ENCODE results near the gene ZHX3.

Gene ZHX3

GRCh38 chr20:41293269-41294037 lies 24.1 kb downstream of the ZHX3 start:
- no peak for DNase-seq

GRCh38 chr20:41290804-41291389 lies 26.6 kb downstream of the ZHX3 start:
- no peak for DNase-seq

GRCh38 chr20:41287327-41287726 lies 30.2 kb downstream of the ZHX3 start:
- no peak for DNase-seq

GRCh38 chr20:41286240-41286851 lies 31.2 kb downstream of the ZHX3 start:
- no peak for DNase-seq

- no peak for DNase-seq
Measured at GRCh38 chr20:41279546-41280225, 37.8 kb downstream of the ZHX3 start.

- no peak for DNase-seq
Measured at GRCh38 chr20:41278936-41279335, 38.6 kb downstream of the ZHX3 start.

DNA sequence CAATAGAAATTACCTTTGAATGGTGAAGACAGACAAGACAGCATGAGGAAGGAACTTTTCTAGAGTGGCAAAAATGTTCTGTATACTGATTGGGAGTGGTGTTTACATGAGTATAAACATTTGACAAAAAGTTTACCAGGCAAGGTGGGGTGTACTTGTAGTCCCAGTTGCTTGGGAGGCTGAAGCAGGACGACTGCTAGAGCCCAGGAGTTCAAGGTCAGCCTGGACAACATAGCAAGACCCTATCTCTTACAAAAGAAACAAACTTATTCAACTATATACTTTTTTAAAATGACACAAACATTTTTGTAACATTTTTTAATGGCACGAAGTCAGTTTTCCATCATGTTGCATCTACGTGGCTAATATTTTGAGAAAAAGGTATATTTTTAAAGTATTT lies 40.5 kb downstream of the ZHX3 start:
- DNase-seq = no peak

- no peak for DNase-seq
Measured at GRCh38 chr20:41276317-41276751, 41.2 kb downstream of the ZHX3 start.

DNA sequence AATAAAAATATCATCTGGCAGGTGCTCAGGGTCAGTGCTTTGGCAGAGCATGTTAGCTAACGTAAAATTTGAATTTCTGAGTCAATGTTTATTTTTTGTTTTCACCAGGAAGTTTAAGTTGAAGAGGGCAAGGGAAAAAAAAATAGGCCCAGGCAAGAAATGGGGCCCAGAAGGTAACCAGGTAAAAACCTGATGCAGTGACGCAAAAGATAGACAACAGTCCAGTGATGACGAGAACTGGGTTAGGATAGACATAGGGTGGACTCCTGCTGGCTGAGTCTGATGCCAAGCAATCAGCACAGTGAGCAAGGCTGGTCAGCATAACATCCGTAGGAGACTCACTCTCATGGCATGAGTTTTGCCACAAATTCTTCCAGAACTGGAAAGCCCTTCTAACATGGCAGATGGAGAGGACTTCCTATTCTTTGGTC lies 42.2 kb downstream of the ZHX3 start:
- no peak for DNase-seq

DNA sequence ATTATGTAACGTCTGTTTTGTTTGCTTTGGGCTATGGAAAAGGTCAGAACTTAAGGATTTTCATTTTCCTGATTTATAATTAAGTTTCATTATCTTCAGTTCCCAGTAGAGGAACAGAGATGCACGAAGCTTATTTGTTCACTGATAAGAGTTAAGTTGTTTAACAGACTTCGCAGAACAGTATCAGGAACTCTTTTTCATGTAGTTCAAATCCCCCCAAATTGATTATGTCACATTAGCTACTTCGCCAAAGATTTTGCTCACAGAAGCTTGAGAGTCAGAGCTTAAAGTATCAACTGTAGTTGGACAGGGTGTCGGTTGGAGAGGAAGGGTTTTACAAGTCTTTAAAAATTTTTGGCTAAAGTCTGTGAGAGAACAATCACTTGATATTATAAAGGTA lies 43.4 kb downstream of the ZHX3 start:
- DNase-seq = no peak

DNA sequence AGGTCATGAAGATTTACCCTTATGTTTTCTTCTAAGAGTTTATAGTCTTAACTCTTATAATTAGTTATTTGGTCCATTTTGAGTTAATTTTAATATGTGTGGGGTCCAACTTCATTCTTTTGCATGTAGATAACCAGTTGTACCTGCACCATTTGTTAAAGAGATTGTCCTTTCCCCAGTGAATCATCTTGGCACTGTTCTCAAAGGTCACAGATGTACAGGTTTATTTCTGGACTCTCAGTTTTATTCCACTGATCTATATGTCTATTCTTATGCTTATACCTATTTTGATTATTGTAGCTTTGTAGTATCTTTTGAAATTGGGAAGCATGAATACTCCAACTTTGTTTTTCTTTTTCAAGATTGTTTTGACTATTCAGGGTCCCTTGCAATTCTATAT lies 44.1 kb downstream of the ZHX3 start:
- no peak for DNase-seq

DNA sequence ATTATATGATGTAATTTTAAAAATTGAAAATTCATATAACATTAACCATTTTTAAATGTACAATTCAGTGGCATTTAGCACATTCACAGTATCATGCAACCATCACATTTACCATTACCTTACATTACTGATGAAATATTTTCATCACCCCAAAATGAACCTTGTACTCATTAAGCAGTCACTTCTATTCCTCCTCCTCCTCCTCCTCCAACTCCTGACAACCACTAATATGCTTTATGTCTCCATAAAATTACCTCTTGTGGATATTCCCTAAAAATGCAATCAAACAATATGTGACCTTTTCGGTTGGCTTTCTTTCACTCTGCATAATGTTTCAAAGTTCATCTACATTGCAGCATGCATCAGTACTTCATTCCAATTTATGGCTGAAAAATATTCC lies 45.2 kb downstream of the ZHX3 start:
- no peak for DNase-seq

GRCh38 chr20:41268917-41269652 lies 48.4 kb downstream of the ZHX3 start:
- no peak for DNase-seq

- no peak for DNase-seq
Measured at GRCh38 chr20:41268402-41268801, 49.1 kb downstream of the ZHX3 start.

DNA sequence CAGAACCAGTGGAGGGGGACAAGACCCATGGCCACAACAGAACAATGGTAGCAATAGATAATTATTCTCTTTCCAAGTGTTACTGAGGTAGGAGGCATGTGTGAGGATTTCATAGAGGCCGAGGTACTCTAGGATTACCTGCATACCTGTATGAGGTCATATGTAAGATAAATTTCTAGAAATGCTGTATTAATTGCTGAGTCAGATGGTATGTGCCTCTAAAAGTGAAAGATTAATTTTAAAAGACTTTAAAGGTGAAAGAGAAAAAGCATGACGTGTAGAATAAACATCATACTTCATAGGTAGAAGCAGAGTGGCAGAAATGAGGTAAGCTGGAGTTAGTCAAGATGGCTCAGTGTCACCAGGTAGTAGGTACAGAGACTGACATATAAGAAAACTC lies 51.6 kb downstream of the ZHX3 start:
- DNase-seq = no peak

GRCh38 chr20:41264819-41265218 lies 52.7 kb downstream of the ZHX3 start:
- no peak for DNase-seq

DNA sequence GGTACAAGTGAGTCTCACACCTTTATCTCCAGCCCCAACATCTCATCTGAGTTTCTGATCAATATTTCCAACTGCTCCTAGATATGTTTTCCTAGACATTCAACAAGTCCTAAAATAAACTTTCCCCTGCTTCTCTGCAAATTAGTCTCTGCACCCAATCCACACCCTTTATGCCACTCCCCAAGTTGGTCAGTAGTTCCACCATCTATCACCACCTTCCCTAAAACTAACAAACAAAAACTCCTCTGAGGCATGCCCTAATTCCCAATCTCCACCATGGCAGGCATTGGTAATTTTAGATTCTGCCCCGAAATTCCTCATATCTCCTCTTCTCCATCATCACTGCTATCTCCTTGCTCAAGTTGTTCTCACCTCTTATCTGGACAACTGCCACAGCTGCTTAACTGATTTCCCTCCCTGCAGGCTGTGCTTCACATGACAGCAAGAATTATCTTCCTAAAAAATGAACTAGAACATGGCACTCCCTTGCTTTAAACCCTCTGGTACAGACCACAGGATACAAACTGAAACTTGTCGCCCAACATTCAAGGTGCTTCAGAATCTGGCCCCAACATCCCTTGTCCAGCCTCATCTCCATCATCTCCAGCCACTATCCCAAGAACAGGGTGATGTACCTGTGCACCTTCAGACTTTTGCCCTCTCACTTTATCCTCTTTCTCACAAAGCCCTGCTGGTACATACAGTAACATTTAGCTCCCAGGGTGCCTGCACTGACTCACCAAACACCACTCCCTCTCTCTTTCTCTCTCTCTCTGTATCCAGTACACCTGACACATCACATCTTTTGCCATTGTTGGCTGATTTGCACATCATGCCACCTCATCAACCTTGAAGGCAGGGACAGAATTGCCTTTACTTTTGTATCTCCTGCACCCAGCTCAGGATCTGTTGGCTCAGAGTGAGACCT lies 55.5 kb downstream of the ZHX3 start:
- DNase-seq = no peak

DNA sequence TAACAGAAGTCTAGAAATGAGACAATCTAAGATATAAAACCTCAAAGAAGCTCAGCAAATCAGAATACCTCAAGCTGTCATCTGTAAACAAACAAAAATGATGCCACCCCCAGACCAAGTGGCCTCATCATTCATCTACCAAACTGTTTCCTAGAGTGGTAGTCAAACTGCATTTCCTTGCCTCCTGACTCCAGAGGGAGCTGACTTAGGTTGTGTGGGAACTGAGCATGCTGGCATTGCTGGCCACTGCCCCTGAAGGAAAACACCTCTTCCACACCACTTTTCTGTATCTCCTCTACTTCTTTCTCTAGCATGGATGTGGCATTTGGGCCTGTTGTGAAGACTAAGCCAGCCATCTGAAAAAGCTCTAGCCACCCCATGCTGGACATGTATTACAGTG lies 56.3 kb downstream of the ZHX3 start:
- no peak for DNase-seq

DNA sequence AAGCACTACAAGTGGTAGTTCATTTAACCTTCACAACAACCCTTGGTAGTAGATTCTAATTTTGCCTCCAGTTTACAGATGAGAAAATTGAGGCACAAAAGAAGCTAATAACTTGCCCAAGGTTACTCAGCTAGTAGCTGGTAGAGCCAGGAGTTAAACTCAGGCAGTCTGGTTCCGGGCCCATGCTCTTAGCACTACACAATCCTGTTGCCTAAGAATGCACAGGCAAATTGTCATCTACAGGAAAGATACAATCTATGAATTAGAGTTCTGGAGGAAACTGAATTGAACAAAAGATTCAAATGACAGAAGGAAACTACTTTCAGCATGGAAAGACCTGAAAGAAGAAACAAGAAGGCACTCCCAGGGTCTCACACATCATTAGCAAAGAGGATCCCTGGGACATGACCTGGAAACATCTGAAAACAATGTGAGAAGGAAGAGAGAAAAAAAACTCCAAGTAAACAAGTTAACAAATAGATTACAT lies 56.8 kb downstream of the ZHX3 start:
- DNase-seq = no peak

DNA sequence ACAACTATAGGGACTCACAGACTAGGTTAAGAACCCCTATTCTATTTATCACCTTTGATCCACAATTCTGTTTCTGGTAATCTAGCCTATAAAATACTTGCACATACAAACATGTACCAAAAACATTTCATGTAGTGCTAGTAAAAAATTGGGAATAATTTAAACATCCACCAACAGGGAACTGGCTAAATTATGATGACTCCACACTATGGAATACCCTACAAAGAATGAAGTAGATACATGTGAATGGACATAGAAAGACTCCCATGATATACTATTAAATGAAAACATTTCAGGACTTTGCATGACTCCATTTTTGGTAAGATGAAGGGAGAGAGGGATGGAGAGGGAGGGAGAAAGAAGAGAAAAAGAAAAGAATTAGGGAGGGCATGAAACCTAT lies 58.2 kb downstream of the ZHX3 start:
- no peak for DNase-seq

- no peak for DNase-seq
Measured at GRCh38 chr20:41258474-41258873, 59.1 kb downstream of the ZHX3 start.

GRCh38 chr20:41256516-41256915 lies 61.0 kb downstream of the ZHX3 start:
- DNase-seq = no peak

Data from NCI-H2081 (cell line).